ENCODE data around the gene DKC1. TPM values are rescaled to one million over a fixed set of nuclear protein-coding genes. Genes with fewer than 3 reads are reported as not detected.

Gene DKC1
- total RNA-seq, result 32.3 and 43.8 TPM in 2 replicates

DNA sequence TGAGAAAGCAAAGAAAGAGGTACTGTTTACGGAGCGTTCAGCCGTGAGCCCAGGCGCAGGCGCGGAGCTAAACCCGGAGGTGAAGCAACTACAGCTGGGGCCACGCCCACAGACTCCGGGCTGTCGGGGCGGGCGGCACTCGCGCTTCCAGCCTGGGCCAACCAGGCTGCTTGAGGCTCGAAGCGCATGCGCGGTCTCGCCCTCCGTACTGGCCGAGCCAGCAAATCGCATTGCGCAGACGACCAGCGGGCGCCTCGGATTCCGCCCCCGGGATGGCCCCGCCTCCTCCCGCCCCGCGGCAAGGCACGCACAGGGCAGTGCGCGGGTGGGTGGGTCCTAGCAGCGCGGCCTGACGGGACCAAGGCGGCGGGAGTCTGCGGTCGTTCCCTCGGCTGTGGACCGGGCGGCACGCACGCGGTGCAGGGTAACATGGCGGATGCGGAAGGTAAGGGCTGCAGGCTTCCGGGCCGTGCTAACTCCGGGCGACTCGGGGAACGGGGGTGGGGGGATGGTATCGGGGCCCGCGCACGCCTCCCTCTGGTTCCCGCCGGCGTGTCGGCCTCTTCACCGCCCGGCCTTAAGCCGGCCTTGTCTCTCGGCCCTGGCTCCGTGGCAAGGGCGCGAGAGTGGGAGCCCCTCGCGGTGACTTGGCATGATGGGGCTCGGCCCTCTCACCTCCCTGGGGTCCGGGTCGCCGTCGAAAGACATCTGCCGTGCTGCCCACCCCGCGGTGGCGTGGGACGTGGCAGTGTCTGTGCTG, at the start of gene DKC1:
DKC1 (plus strand) TSS at position 328 of the 760 bp plus-strand sequence; CDS start at position 430, 102 bp downstream.
- H3K27me3 ChIP-seq (ENCODE audit: control insufficient read depth, insufficient read depth, low read length), result no peaks in the 10 kb centered on the region
- TF ChIP-seq, protein P1, sequence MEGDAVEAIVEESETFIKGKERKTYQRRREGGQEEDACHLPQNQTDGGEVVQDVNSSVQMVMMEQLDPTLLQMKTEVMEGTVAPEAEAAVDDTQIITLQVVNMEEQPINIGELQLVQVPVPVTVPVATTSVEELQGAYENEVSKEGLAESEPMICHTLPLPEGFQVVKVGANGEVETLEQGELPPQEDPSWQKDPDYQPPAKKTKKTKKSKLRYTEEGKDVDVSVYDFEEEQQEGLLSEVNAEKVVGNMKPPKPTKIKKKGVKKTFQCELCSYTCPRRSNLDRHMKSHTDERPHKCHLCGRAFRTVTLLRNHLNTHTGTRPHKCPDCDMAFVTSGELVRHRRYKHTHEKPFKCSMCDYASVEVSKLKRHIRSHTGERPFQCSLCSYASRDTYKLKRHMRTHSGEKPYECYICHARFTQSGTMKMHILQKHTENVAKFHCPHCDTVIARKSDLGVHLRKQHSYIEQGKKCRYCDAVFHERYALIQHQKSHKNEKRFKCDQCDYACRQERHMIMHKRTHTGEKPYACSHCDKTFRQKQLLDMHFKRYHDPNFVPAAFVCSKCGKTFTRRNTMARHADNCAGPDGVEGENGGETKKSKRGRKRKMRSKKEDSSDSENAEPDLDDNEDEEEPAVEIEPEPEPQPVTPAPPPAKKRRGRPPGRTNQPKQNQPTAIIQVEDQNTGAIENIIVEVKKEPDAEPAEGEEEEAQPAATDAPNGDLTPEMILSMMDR (IDR thresholded peaks at IDR 0.05; ENCODE audit: insufficient read depth, low read length, poor library complexity, severe bottlenecking), result no peak
- H3K4me3 ChIP-seq (ENCODE audit: low read depth, low read length), result peak within 1 kb of the TSS; percentile 62
- no peaks in the 10 kb centered on the region for H3K36me3 ChIP-seq (ENCODE audit: control insufficient read depth, insufficient read depth, low read length)
- DNase-seq (ENCODE audit: low read depth), result peak; percentile 73

DNA sequence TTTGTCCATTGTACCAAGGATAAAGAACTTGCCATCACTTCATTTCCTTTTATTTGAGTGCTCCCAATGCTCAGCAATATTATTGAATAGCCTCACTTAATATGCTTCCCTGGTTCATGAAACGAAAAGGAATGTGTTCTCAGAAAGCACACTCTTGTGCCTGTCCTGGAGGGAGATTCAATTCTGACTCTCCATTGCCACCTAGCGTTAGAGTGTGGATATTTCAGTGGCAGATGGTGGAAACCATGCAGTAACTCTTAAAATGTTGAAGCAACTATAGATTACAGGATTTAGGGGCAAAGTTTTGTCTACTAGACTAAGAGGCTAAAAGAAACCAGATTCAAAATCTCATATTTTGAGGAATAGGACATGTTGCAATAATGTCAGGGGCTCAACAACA, 47.7 kb upstream of the DKC1 start:
- TF ChIP-seq, protein P1 (IDR thresholded peaks at IDR 0.05; ENCODE audit: insufficient read depth, low read length, poor library complexity, severe bottlenecking), result peak; percentile 70
- Histone ChIP-seq H3K27me3 (ENCODE audit: control insufficient read depth, insufficient read depth, low read length) (no peaks in the 10 kb centered on the region), H3K4me3 (ENCODE audit: low read depth, low read length) (no peak overlapping the region), H3K36me3 (ENCODE audit: control insufficient read depth, insufficient read depth, low read length) (no peaks in the 10 kb centered on the region)
- DNase-seq (ENCODE audit: low read depth), result no peak

DNA sequence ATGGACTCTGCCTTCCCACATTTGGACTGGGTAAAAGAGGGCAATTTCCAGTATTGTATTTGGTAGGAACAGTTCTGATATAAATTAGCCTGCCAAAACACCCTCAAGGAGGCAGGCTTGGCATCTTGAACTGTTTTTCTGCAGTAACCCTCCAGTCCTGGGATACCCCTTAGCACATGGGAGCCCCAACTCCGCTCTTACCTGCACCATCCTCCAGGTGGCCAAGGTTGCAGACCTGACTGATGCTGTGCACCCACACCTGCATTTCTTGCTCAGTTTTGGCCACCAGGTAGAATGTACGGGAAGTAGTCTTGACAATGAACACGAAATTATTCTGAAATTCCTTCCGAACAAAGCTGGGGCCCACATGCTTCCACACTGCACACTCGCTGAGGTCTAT, 46.8 kb upstream of the DKC1 start:
- H3K4me3 ChIP-seq (ENCODE audit: low read depth, low read length), result no peak overlapping the region
- H3K27me3 ChIP-seq (ENCODE audit: control insufficient read depth, insufficient read depth, low read length), result no peaks in the 10 kb centered on the region
- H3K36me3 ChIP-seq (ENCODE audit: control insufficient read depth, insufficient read depth, low read length), result no peaks in the 10 kb centered on the region
- no peak for DNase-seq (ENCODE audit: low read depth)
- TF ChIP-seq, protein P1 (IDR thresholded peaks at IDR 0.05; ENCODE audit: insufficient read depth, low read length, poor library complexity, severe bottlenecking), result no peak

DNA sequence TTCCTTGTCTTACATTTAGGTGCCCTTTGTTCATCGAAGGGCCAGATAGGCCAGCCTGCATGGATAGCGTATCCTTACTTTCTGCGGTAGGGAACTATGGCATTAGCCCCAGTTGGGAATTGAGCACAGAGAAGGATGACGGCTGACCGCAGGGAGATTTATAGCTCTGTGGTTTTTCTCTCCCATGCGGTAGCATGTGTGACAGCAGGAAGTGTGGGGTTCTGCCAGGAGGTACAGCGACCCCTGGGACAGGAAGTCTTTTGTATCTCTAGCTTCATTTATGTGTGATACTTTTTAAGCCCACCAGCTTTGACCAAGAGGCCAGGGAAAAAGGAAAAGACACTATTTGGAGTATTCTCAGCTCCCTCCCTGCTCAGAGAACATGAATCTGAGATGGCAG, 44.8 kb upstream of the DKC1 start:
- TF ChIP-seq, protein P1 (IDR thresholded peaks at IDR 0.05; ENCODE audit: insufficient read depth, low read length, poor library complexity, severe bottlenecking), result peak; percentile 24
- H3K36me3 ChIP-seq (ENCODE audit: control insufficient read depth, insufficient read depth, low read length), result no peaks in the 10 kb centered on the region
- no peak for DNase-seq (ENCODE audit: low read depth)
- H3K27me3 ChIP-seq (ENCODE audit: control insufficient read depth, insufficient read depth, low read length), result no peaks in the 10 kb centered on the region
- H3K4me3 ChIP-seq (ENCODE audit: low read depth, low read length), result no peak overlapping the region

DNA sequence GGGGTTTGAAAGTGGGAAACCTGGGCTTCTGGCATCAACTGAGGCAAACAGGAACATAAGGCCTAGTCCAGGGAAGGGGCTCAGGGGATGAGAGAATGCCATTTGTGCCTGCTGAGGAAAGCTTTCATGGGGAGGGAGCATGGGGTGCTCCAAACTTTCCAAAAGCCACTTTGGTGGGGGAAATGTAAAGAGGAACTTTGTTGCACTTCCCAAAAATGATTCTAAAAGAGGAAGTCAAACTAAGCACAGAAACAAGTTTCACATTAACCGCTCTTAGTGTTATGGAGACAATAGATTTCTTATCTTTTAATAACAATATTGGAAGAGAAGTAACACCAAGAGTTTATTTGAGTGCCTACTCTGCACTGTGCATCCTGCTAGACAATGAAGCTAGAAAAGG, 44.0 kb upstream of the DKC1 start:
- Histone ChIP-seq H3K36me3 (ENCODE audit: control insufficient read depth, insufficient read depth, low read length) (no peaks in the 10 kb centered on the region), H3K27me3 (ENCODE audit: control insufficient read depth, insufficient read depth, low read length) (no peaks in the 10 kb centered on the region)
- TF ChIP-seq, protein P1 (IDR thresholded peaks at IDR 0.05; ENCODE audit: insufficient read depth, low read length, poor library complexity, severe bottlenecking), result no peak

More for the DNA sequence above, 44.0 kb upstream of the DKC1 start:
- no peak overlapping the region for H3K4me3 ChIP-seq (ENCODE audit: low read depth, low read length)
- no peak for DNase-seq (ENCODE audit: low read depth)
